Hematopoietic multipotent progenitor cell (in vitro differentiated cells): ENCODE data around the gene MRPS22. TPM values are rescaled to one million over a fixed set of nuclear protein-coding genes. Genes with fewer than 3 reads are reported as not detected.

Source experiments
- DNase-seq, 3 donors: peaks; one replicate each; pipeline ENCODE4 v3.0.0-alpha.2; 2011 to 2015; ENCODE audit warnings: low read depth in 2 of 3, low spot score in 2 of 3
- total RNA-seq: library from RNA; depleted of rRNA; stranded (reverse); fragments of >200 nt; gene quantifications from one replicate; pipeline ENCODE4 v1.2.3, GENCODE V29; 2012

The MRPS22 gene
- total RNA-seq, 1 donor = 28.8 TPM

DNA sequence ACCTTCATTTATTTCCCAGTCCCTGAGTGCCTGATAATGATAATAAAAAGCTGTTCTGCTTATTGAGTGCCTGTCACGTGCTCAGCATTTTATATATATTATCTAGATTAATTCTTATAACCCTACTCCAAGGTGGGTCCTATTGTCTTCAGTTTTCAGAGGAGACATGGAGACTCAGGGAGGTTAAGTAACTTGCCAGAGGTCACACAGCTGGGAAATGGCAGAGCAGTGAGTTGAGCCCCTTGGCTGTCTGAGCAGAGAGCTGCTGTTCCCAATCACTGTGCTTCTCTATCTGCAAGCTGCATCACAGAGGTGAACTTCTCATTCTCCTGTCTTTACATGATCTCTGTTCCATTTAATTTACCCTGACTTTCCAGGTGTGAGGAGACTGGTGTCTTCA lies 32.3 kb upstream of the MRPS22 start:
- DNase-seq = no peak

DNA sequence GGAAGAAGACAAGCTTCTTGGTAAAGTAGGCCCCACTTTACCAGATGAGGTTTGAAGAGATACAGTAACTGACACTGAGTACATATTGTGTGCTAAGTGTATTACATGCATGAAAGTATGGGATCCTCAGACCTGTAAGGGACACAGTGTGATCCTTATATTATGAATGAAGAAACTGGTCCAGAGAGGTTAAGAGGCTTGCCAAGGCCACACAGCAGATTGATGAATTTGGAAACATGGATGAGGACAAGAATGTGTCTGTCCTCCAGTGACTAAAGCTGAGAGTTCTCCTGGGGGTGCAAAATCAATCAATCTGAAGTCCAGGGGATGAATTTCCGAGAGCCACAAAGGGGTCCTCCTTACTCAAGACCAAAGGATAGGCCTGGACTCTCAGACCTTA lies 31.4 kb upstream of the MRPS22 start:
- DNase-seq = no peak

DNA sequence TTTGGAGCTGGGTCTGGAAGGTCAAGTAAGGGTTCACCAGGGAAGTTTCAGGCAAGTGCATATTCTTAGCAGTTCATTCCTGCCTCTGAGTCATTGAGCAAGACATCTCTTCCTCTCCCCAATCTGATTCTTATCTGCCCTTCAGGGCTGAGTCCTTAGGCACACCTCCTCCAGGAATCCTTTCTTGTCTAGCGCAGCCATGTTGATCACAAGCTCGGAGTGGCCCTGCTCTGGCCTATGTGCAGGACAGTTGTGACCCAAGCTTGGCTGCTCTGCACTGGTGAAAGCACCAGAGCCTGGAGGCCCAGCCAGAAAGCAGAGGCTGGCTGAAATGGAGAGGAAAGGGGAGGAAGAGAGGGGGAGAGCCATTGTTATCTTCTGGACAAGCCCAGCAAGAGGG lies 30.9 kb upstream of the MRPS22 start:
- DNase-seq = no peak

DNA sequence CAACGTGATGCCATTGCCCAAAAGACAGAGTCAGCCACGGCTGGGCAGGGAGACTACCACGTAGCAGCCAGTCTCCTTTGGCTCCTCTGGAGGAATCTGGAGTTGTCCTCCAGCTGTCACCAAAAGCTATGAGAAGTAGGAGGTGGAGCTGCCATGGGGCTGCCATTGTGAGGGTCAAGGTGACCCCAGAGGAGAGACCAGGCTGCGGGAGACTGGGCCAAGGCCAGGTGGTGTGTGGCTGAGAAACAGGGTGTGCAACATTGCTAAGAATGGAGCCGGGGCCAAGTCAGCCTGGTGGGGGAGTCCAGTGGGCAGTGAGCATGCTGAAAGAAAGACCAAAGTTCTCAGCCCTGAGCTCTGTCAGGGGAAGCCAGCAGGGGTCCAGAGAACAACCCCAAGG lies 29.9 kb upstream of the MRPS22 start:
- DNase-seq = no peak

DNA sequence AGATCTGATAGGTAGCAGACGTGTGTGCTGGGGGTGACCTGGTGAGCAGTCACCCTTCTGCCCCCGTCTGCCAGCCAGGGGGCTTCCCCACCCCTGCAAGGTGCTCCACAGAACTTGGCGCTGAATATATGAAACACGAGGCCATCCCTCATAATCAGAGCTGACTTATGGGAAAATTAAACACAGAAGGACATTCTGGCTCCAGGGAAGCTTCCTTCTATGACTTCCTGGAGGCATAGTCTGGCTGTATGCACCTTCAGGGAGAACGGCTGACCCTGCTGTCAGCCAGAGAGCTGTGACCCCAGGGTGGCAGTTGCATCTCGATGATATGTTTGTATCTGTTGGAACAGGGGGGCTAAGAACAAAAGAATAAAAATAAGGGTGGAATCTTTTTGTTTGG lies 26.6 kb upstream of the MRPS22 start:
- DNase-seq = no peak

DNA sequence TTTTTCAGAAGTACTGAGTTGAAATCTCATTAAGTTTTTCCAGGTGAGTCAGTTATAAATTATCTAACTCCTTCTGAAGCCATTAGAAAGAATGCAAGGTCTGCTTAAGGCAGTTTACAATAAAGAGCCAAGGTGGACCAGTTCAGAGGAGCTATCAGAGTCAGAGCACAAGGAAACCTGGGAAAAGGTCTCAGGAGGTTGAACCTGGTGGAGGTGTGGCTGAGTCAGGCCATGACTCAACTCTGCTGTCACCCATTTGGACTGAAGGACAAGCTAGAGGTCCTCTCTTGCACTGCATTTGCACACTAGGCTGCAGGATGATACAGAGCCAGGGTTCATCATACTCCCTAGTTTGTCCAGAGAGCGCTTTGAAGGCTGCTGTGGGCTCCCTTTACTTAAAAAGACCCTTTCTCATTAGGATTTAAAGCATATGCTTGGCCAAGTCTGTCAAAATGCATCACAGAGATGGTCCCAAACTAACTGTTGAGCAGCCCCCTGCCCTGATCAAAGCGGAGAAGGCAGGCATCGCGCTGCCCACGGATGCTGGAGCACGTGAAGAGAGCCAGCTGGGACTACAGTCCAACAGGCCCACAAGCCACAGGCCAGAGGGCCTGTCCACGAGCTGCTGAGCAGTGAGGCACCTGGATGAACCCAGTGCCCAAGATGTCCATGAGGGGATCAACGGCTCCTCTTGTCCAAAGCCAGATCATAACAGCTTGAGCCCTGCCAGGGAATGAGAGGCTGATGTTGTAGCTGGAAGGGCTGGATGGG lies 26.0 kb upstream of the MRPS22 start:
- no peak for DNase-seq

DNA sequence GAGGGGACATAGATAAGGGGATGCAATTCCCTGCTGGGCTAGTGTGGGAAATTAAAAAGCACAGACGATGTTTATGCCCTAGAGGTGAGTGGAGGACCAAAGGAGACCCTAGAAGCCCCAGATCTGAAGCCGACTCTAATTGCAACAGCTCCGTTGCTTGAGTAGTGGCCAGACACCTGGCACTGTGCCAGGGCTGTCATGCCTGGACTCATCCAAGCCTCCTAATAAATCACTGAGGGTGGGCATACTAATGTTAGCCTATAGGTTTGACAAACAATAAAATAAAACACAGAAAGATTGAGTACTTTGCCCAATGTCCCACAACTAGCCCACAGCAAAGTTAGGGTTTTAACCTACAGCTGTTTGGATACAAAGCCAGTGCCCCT lies 25.4 kb upstream of the MRPS22 start:
- no peak for DNase-seq

DNA sequence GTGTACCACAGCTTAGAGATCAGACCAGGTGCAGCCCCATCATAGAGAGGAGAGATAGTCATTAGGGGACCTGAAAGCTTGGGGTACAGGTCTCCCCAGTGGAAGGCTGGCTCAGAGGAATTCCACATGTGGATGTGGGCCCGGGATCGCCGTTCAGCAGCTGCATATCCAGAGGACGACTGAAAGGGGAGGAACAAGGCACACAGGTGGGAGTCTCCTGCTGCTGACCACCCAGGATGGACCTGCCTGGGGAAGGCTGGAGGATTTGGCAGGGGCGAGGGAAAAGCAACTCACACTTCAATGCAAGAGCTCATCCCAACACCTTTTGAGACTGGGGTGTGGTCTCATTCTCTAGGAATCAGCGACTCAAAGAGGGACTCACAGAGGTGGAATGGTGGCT lies 25.0 kb upstream of the MRPS22 start:
- no peak for DNase-seq

DNA sequence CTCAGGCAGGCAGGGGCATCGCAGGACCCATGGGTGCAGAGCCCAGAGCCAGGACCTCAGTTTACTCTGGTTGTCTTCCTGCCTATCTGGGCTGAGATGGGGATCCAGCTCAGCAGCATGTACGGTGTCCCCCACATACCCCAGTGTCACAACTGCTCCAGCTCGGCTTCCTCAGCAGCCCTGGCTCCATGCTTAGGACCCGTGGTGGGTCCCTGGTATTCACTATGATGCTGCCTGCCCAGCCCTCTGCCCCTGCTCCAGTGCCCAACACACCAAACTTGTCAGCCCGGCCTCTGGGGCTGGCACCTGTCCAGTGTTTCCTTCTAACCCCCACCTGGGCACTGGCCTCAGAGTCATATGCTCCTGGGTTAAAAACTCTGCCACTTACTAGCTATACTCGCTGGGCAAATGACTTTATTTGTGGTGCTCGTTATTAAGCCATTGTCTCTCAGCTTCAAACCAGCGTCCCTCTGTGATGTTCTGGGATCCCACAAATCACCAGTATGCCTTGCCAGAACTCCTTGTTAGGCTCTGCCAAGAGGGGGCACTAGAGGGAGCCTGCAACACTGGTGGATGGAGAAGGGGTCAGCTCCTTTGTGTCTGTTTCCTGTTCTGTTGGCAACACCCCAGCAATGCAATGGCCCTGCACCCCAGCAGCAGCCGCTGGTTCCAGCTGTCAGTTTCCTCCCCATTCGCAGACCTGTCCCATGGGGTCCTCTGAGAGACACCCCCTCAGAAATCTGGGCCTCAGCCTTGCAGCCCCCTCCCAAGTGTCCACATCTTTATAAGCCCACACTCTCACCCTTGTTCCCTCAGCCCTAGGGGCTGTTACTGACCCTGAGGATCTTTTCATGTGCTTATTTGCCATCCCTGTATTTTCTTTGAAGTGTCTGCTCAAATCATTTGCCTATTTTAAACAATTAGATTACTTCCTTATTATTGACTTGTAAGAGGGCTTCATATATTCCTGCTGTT lies 24.1 kb upstream of the MRPS22 start:
- DNase-seq = peak in 1 of 3 donors; percentile 9

DNA sequence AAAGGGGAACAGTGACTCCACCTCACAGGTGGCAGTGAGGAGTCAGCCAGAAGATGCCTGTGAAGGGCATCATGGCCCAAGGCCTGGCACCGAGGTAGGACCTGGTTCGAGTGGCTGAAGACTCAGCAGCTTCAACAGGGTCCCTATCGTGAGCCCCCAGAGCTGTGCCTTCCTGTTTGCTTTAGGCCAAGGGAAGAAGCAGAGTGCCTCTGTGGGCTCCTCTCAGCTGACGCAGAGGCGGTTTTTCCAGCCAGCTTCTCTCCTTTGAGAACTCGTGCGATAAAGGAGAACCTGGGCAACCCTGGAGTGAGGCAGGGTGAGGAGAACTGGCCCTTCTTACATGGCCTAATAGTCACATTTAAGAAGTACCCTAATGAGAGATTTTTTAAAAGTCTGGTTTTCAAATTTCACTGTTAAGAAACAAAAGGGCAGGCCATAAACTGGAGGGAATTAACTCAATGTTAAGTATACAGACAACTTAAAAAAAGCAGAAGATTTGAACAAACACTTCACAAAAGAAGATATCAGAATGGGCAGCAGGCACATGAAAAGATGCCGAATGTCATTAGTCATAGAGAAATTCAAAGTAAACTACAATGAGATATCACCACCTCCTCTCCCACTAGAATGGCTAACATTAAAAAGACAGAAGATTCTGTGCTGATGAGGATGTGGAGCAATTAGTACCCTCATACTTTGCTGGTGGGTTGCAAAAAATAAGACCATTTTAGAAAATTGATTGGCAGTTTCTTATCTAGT lies 23.1 kb upstream of the MRPS22 start:
- DNase-seq = no peak

DNA sequence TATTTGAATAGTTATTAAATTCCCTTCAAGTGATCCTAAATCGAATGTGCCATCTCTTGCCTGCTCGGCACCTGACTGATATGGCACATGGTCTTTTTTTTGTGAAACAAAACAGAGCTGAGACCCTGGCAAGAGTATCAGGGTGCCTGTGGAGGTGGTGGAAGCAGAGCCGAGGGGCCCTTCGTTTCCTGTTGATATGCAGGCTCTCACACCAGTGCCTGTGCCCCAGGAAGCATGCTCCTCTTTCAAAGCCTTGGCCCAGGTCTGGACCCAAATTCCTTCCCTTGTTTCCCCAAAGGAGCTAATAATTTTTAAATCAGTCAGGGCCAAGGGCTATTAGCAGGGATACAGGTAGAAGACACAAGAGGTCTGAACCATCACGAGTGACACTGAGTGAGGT lies 21.5 kb upstream of the MRPS22 start:
- DNase-seq = no peak

DNA sequence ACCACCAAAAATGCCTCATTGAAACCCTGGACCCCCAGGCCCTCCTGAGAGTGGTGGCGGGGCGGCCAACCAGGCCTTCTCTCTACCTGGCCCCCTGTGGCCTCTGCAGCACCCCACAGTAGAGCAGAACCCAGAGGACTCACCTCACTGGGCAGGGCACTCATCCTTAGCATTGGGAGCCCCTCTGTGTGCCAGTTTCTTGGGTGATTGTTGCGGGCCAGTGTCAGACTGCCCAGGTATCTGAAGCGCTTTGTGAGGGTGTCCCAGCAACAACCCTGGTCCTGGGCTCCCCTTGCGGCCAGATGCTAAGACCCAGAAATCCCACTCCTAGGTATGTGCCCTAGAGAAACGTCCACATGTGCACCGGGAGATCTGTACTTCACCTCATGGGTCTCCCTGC lies 20.7 kb upstream of the MRPS22 start:
- DNase-seq = no peak

DNA sequence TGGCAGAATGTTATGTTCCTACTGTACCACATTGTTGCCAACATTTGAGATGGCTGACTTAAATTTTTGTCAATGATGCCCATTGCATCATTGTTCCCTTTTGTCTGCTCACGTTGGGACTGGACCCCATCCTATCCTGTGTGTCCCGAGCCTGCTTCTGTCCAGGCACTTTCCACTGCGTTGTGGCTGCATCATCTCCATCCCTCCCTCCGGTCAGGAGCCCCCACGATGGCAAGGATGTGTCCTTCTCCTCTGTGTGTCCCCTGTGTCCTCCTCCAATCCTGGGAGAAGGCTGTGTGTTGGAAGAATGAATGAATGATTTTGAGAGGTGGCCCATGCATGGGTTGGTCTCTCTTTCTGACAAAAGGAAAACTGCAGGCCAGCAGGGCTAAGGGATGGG lies 19.4 kb upstream of the MRPS22 start:
- no peak for DNase-seq

DNA sequence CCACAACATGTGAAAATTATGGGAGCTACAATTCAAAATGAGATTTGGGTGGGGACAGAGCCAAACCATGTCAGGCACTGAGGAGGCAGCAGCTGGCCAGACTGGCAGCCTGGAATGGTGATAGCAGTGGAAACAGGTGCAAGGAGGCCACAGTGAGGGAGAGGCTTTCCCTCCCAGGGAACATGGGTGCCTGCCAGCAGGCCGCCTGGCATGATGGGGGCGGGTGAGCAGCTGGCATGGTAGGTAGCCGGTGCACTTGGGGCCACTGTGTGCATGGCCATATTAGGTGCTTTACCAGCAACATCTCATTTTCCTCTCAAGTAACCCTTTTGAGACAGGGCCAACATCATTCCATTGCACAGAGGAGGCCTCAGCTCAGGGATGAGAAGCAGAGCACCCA lies 18.3 kb upstream of the MRPS22 start:
- DNase-seq = no peak

DNA sequence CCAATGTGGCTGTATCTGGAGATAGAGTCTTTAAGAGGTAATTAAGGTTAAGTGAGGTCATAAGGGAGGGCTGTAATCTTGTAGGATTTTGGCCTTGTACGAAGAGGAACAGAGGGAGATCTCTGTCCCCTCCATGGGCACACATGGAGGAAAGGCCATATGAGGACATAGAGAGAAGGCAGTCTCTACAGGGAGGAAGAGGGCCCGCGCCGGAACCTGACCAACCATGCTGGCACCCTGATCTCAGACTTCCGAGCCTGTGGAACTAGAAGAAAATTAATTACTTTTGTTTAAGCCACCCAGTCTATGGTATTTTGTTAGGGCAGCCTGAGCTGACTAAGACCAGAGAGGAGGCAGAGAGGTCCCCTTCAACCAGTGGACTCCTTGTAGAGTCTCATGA lies 17.7 kb upstream of the MRPS22 start:
- no peak for DNase-seq

DNA sequence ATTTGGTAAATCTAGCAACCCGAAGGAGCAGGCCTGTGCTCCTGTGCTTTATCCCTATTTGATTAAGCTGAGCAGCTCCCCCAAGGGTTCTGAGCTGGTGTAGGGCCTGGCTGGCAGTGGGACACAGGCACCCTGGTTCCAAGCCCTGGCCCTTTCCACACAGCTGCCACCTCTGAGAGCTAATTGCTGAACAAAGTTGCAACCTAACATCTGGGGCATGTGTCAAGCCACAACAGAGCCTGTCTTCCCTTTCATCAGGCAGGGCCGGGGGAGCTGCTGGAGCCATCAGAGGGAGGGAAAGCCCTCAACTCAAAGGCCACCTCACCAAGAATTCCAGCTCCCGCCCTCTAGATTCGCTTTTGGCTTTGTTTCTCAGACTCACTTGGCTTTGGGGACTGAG lies 17.1 kb upstream of the MRPS22 start:
- DNase-seq = no peak

DNA sequence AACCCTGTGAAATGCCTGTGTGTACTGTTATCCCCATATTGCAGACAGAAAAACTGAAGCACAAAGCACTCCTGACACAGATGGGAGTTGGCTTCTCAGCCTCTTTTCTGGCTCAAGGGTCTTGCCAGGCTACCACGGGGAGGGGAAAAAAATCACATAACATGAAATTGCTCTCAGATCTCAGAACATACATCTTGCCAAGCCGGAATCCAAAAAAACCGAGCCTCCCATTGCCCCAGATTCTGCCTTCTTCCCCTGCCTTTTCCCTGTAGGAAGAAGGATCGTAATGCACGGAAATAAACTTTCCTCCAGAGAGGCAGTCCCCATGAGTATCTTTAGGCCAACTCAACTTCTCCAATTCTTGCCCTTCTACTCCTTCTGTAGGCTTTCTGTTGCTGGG lies 16.6 kb upstream of the MRPS22 start:
- DNase-seq = no peak

DNA sequence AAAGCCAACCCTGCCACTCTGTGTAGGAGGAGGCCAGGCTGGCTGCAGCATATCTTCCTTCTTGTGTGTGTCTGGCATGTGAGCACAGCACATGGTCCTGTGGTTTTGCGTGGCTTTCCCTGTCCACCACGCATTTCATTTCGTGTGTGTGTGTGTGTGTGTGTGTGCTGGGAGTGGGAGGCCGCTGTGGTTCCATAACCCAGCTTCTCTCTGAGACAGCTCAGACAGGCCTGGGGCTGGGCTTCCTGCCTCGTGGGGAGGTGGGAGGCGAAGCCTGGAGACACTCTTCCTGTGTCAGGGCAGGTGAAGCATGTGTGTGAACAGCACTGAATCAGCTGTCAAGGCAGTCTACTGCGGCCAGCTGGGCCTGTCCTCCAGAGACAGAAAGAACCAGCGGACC lies 16.0 kb upstream of the MRPS22 start:
- peak in 1 of 3 donors; percentile 3 for DNase-seq

DNA sequence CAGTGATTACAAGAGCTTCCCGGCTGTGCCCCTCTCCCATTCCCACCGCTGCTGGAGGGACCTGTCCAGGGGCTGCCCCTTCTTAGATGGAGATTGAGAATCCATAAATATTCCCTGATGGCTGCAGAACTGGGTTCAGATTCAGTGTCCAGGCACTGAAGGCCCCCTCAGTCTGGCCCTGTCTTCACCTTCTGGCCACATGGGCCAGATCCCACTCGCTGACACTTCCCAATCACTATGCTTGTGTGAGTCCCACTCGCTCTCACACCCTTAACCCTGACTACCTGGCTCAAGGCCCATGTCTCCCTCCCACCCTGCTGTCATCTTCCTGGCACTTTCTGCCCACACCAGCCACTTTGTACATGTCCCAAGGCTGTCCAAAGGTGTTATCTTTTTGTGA lies 15.5 kb upstream of the MRPS22 start:
- no peak for DNase-seq

DNA sequence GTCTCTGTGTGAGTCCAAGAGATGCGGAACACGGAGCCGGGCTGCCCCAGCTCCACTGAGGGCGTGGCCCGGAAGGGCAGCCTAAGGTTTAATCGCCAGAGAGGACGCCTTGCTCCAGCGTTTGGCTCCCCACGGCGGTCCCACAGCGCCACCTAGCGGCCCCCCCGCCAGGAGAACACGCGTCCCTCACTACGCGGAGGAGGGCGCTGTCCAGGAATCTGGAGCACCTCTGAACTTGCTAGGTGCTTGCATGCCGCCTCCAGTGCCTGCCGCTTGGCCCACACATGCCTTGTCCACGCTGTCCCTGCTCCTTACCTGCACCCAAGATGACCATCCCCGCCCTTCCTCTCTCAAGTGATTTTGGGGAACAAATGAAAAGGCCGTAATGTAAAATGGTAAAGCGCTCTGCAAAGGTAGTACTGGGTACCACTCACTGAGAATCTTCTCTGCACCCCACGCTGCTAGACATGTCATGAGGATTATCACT lies 14.4 kb upstream of the MRPS22 start:
- DNase-seq = peak; percentile 69 to 89 (median 79)

DNA sequence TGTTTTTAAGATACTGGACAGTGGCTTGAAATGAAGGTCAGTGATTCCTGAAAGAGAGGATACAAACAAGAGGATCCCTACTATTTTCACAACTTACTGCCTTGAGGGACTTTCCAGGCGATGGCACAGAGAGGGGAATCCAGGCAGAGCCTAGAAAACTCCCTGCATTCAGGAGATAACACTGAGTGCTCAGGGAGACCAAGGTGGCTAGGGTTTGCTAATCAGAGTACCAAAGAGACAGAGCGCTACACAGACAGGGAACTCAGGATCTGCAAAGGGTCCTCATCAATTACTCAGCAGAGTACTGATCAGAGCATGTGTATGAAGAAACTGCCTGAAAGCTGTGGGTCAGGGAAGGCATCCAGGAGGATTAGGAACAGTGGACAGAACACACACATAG lies 11.7 kb upstream of the MRPS22 start:
- no peak for DNase-seq
